CD4-positive, CD25-positive, alpha-beta regulatory T cell (primary cell): ENCODE results near the gene TLNRD1. TPM values are rescaled to one million over a fixed set of nuclear protein-coding genes. Genes with fewer than 3 reads are reported as not detected.

Experiments
- ATAC-seq, 2 donors: fragments of 150-1000 bp; cut with Tn5 transposase; one replicate each; pipeline ENCODE4 v1.10.0; 2021; ENCODE audit warnings: low read depth in 2 of 2, moderate number of reproducible peaks in 2 of 2, moderate library complexity in 1 of 2
- DNase-seq, 3 donors: peaks; one replicate each; pipeline versions ENCODE4 v3.0.0 to v3.0.0-alpha.2; 2012 to 2022; ENCODE audit warnings: mixed read lengths in 1 of 3
- H3K27ac ChIP-seq: one replicate; pipeline ENCODE4 v1.7.0; 2013; ENCODE audit warnings: mild to moderate bottlenecking, low read length; ENCODE audit not compliant: insufficient read depth, poor library complexity, severe bottlenecking
- H3K27me3 ChIP-seq: one replicate; pipeline ENCODE4 v1.7.0; 2013; ENCODE audit warnings: low read length; ENCODE audit not compliant: control insufficient read depth, insufficient read depth
- H3K36me3 ChIP-seq: one replicate; pipeline ENCODE4 v1.7.0; 2013; ENCODE audit warnings: mild to moderate bottlenecking, low read length, moderate library complexity; ENCODE audit not compliant: control insufficient read depth, insufficient read depth
- H3K4me1 ChIP-seq: 2 replicates; pipeline ENCODE4 v1.7.0; 2013; ENCODE audit warnings: mild to moderate bottlenecking, low read length; ENCODE audit not compliant: insufficient read depth, control insufficient read depth, poor library complexity, severe bottlenecking
- H3K4me3 ChIP-seq: one replicate; pipeline ENCODE4 v1.7.0; 2013; ENCODE audit warnings: low read depth, mild to moderate bottlenecking, low read length, moderate library complexity
- H3K9me3 ChIP-seq, 2 experiments: 1 replicate in 1 of 2; 2 replicates in 1 of 2; pipeline ENCODE4 v1.7.0; 2013; ENCODE audit warnings: low read length in 2 of 2, mild to moderate bottlenecking in 1 of 2, moderate library complexity in 1 of 2; ENCODE audit not compliant: control insufficient read depth in 2 of 2
- H3K27ac Mint-ChIP-seq, 3 donors: one replicate each; pipeline ENCODE4 v1.8.0; 2020 to 2022; ENCODE audit warnings: mild to moderate bottlenecking in 3 of 3, mixed read lengths in 3 of 3, moderate library complexity in 2 of 3
- H3K27me3 Mint-ChIP-seq: one replicate; pipeline ENCODE4 v1.8.0; 2022; ENCODE audit warnings: mild to moderate bottlenecking, mixed read lengths
- H3K36me3 Mint-ChIP-seq: one replicate; pipeline ENCODE4 v1.8.0; 2020; ENCODE audit warnings: mixed read lengths
- H3K4me1 Mint-ChIP-seq, 4 donors: one replicate each; pipeline ENCODE4 v1.8.0; 2020 to 2022; ENCODE audit warnings: mixed read lengths in 4 of 4, mild to moderate bottlenecking in 1 of 4
- H3K4me3 Mint-ChIP-seq, 4 donors: one replicate each; pipeline ENCODE4 v1.8.0; 2020 to 2022; ENCODE audit warnings: mild to moderate bottlenecking in 4 of 4, mixed read lengths in 4 of 4, moderate library complexity in 3 of 4
- H3K9me3 Mint-ChIP-seq, 7 donors: one replicate each; pipeline ENCODE4 v1.8.0; 2020 to 2022; ENCODE audit warnings: mixed read lengths in 7 of 7, mild to moderate bottlenecking in 3 of 7, moderate library complexity in 2 of 7
- polyA plus RNA-seq, 4 donors: library from polyadenylated mRNA; unstranded; fragments of 300-500 nt; fragmentation: Illumina TruSeq; gene quantifications; one replicate each; pipeline ENCODE4 v1.2.3, GENCODE V29; 2021
- total RNA-seq: library from RNA; stranded (reverse); gene quantifications from one replicate; pipeline ENCODE4 v1.2.3, GENCODE V29; 2022

Gene TLNRD1
- total and polyA plus RNA-seq, 5 donors from 2014 or later = 3.1 to 17.7 (median 4.6) TPM

DNA sequence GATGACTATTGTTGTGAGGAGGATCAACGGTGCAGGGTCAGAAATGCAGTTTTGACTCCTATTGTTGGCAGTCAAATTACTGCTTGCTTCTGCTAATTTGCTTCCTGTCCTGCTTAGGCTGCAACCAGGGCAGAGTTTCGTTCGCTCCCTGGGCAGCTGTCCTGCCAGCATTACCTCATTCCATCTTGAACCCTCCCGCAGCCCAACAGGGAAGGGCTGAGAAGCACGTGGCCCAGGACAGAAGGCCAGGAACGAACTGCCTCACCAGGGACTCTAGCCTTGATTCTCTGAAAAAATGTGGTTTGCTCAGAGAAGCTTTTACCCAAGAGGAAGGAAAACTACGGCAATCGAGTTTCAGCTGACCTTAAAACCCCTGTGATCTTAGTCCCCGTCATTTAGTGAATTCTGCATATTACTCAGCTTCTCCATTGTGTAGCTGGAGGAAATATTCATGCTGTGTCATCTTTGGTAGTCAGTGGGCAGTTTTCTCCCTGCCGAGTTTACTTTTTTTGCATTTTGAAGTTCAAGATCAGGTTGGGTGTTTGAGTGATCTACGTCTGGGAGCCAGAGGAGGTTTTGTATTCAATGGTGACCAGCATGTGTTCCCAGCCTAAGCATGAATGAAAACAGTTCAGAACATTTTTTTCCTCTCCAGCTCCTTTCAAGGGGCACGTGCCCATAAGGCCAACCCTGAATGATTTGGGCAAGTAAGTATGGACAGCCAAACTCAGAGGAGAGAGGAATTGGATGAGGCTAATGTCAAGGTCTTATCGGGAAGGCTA, 23.0 kb downstream of the TLNRD1 start:
- Mint-ChIP-seq H3K4me3 (peak overlapping the region in 2 of 4 donors; percentile 62 to 75), H3K27me3 (no peaks in the 10 kb centered on the region), H3K27ac (peak overlapping the region in 2 of 3 donors; percentile 59 to 88), H3K9me3 (no peaks in the 10 kb centered on the region), H3K36me3 (no peaks in the 10 kb centered on the region), H3K4me1 (peaks cover 10 to 18% (median 17%) of the 10 kb centered on the region in 4 donors)
- peak in 1 of 3 donors; percentile 78 for DNase-seq
- no peak overlapping the region for H3K27ac ChIP-seq
- H3K4me3 ChIP-seq = peak overlapping the region; percentile 62
- H3K27me3 ChIP-seq = no peaks in the 10 kb centered on the region
- peak; percentile 28 to 52 for ATAC-seq
- no peaks in the 10 kb centered on the region for H3K9me3 ChIP-seq
- H3K36me3 ChIP-seq = no peaks in the 10 kb centered on the region
- H3K4me1 ChIP-seq = peaks cover 10% of the 10 kb centered on the region

DNA sequence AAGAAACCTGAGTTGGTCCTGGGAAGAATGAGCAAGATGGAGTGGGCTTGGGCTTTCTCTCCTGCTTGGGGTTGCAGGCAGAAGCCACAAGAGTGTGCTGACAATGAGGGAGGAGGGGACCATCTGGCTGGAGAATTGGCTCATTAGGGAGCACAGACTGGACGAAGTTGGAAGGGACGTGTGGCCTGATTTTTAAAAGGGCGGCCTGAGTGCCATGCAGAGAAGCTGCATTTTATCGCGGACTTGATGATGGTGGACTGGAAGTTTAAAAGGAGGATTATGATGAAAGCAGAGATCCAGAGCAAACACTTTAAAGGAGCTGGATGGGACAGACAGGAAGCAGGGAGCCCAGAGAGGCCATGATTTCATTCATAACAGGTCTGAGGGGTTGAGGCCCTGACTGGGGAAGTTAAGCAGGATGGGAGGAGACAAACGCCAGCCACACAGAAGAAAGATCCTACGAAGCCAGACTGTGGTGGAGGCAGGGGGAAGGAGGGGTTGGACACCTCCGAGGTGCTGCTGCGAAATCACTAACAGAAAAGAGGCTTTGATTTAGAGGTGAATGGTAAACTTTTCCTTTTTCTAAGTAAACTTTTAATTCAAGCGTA, 23.6 kb downstream of the TLNRD1 start:
- Mint-ChIP-seq H3K4me1 (peaks cover 10 to 19% (median 17%) of the 10 kb centered on the region in 4 donors), H3K4me3 (no peak overlapping the region), H3K9me3 (no peaks in the 10 kb centered on the region), H3K27ac (peak overlapping the region in 2 of 3 donors; percentile 59 to 88), H3K27me3 (no peaks in the 10 kb centered on the region), H3K36me3 (no peaks in the 10 kb centered on the region)
- ATAC-seq (no peak), DNase-seq (peak in 1 of 3 donors; percentile 48)
- peaks cover 10% of the 10 kb centered on the region for H3K4me1 ChIP-seq
- H3K9me3 ChIP-seq = no peaks in the 10 kb centered on the region
- no peak overlapping the region for H3K4me3 ChIP-seq
- H3K36me3 ChIP-seq = no peaks in the 10 kb centered on the region
- no peaks in the 10 kb centered on the region for H3K27me3 ChIP-seq
- H3K27ac ChIP-seq = no peak overlapping the region

DNA sequence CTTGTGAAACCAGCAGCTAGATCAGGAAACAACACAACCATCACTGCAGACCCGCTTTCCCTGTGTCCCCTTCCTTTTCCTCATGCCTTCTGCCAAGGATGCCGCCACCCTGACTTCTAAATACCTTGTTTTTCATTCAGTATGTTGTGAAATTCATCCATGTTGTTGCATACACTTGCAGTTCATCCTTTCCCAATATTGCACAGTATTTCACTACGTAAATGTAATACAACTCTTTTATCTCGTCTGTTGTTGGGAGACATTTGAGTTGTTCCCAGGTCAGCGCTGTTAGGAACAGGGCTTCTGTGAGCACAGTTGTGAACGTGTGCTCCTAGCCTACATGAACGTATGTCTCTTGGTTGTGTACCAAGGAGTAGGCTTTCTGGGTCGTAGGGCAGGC, 24.2 kb downstream of the TLNRD1 start:
- no peaks in the 10 kb centered on the region for H3K27me3 ChIP-seq
- peaks cover 0 to 4% of the 10 kb centered on the region in 2 experiments for H3K9me3 ChIP-seq
- H3K4me3 ChIP-seq = no peak overlapping the region
- Mint-ChIP-seq H3K27me3 (no peaks in the 10 kb centered on the region), H3K27ac (no peak overlapping the region), H3K9me3 (peaks cover 0 to 4% (median 0%) of the 10 kb centered on the region in 7 donors), H3K4me3 (no peak overlapping the region), H3K36me3 (no peaks in the 10 kb centered on the region), H3K4me1 (peaks cover 10 to 22% (median 19%) of the 10 kb centered on the region in 4 donors)
- H3K27ac ChIP-seq = no peak overlapping the region
- H3K4me1 ChIP-seq = peaks cover 10% of the 10 kb centered on the region
- no peaks in the 10 kb centered on the region for H3K36me3 ChIP-seq
- ATAC-seq (no peak), DNase-seq (no peak)

DNA sequence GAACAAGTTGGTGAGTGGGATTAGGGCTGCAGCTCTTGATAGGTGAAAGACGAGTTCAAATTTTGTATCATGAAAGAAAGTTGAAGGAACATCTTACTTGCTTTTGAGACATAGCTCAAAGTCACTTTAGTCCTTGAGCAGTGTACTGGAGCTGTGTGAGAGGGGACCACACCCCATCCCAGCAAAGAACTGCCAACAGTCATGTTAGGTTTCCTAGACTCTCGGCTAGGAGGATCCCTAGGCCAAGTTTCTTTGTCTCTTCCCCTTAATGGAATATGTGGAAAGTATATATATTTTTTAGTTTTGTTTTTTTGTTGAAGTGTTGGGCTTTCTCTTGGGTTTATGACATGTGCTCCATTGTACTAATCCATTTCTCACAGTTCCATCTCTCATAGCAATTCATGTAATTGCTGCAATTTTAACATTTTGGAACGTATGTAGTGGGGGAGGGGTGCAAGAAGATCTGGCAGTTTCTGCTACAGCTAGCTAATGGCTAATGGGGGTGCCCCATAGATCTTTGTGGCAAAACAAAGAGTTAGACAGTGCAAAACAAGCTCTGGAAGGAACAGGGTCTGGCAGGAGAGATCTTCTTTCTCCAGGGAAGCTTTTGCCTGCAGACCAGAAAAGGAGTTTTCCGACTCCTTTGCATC, 25.1 kb downstream of the TLNRD1 start:
- H3K4me1 Mint-ChIP-seq = peaks cover 10 to 30% (median 19%) of the 10 kb centered on the region in 4 donors
- Histone ChIP-seq H3K27me3 (no peaks in the 10 kb centered on the region), H3K9me3 (peaks cover 0 to 4% of the 10 kb centered on the region in 2 experiments), H3K36me3 (no peaks in the 10 kb centered on the region), H3K27ac (no peak overlapping the region), H3K4me1 (peaks cover 10% of the 10 kb centered on the region), H3K4me3 (no peak overlapping the region)
- H3K4me3 Mint-ChIP-seq = no peak overlapping the region
- H3K27ac Mint-ChIP-seq = peak overlapping the region in 1 of 3 donors; percentile 11
- H3K9me3 Mint-ChIP-seq = peaks cover 0 to 7% (median 0%) of the 10 kb centered on the region in 7 donors
- DNase-seq (no peak), ATAC-seq (no peak)
- H3K36me3 Mint-ChIP-seq = no peaks in the 10 kb centered on the region
- no peaks in the 10 kb centered on the region for H3K27me3 Mint-ChIP-seq

DNA sequence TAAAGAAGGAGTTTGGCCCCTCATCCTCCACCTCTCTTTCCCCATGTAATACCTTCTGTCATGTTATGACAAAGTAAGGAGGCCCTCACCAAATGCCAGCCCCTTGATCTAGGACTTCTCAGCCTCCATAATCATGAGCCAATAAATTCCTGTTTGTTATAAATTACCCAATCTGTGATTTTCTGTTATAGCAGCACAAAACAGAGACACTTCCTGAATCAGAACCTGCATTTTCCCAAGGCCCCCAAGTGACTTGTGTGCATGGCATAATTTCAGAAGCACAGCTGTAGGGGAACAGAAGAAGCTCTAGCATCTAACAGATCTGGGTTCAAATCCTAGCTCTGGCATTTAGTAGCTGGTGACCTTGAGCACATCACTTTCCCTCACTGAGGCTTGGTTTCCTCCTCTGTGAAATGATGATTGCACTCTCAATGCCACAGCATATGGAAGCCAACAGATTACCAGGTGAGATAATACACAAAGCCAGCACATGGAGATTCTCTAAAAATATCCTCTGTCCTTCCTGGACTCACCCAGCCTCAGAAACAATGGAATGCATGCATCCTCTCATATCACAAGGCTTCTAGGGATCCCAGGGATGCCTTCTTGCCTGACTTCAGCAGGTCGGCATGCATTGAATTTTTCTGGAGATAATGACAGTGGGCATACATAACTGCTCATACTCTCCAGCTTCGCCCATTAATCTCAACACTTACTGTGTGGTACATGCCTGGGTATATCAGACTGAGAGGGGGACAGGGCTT, 26.3 kb downstream of the TLNRD1 start:
- Mint-ChIP-seq H3K27ac (no peak overlapping the region), H3K27me3 (no peaks in the 10 kb centered on the region), H3K4me3 (no peak overlapping the region), H3K36me3 (no peaks in the 10 kb centered on the region), H3K4me1 (peaks cover 10 to 30% (median 19%) of the 10 kb centered on the region in 4 donors), H3K9me3 (peaks cover 0 to 7% (median 0%) of the 10 kb centered on the region in 7 donors)
- H3K9me3 ChIP-seq = peaks cover 0 to 4% of the 10 kb centered on the region in 2 experiments
- no peaks in the 10 kb centered on the region for H3K36me3 ChIP-seq
- H3K4me1 ChIP-seq = peaks cover 10% of the 10 kb centered on the region
- H3K4me3 ChIP-seq = no peak overlapping the region
- no peak overlapping the region for H3K27ac ChIP-seq
- H3K27me3 ChIP-seq = no peaks in the 10 kb centered on the region
- DNase-seq (no peak), ATAC-seq (no peak)

DNA sequence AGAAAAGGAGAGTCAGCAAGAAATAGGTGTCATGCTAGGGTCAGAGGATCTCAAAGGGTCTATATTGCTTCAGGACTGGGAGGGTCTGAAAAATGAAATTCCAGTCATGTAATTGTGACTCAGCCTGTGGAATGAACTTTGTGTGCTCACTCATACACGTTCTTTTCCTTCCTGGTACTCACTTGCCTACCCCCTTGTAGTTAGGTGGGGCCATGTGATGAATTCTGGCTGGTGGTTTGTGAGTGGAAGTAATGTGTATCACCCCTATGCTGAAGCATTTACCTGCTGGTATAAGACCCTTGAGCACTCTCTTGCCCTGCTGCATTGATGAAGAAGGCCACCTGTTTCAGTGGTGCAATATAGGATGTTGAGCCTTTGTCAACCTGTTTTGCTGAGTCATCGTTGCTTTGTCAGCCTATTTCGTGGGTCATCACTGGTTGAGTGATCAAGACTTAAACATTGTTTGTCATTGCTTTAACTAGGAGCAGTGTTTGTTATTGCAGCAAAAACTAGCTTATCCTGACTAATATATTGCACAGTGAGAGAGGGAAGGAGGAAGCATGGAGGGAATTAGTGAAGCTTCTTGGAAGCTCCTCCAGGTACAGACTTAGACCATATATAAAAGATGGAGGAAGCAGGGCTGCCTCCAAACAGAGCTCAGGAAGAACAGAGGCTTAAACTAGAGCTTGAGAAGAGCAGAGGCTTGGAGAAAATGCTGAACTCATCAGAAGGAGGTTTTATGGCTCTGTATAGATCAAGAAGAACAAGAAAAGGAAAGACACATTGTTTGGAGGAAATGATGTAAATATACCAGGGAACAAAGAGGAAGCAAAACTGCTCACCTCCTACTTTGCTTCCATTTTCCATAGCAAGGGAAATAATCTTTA, 28.9 kb downstream of the TLNRD1 start:
- no peak for ATAC-seq

More for the DNA sequence above, 28.9 kb downstream of the TLNRD1 start:
- H3K4me1 Mint-ChIP-seq = peaks cover 4 to 30% (median 8%) of the 10 kb centered on the region in 4 donors
- Histone ChIP-seq H3K9me3 (peaks cover 0 to 4% of the 10 kb centered on the region in 2 experiments), H3K27me3 (no peaks in the 10 kb centered on the region), H3K4me3 (no peak overlapping the region), H3K4me1 (no peaks in the 10 kb centered on the region), H3K27ac (no peak overlapping the region), H3K36me3 (no peaks in the 10 kb centered on the region)
- peaks cover 0 to 7% (median 0%) of the 10 kb centered on the region in 7 donors for H3K9me3 Mint-ChIP-seq
- no peaks in the 10 kb centered on the region for H3K36me3 Mint-ChIP-seq
- DNase-seq = peak in 1 of 3 donors; percentile 29
- H3K27ac Mint-ChIP-seq = no peak overlapping the region
- H3K4me3 Mint-ChIP-seq = no peak overlapping the region
- no peaks in the 10 kb centered on the region for H3K27me3 Mint-ChIP-seq
